ENCODE data around the gene CKAP2L. TPM values are rescaled to one million over a fixed set of nuclear protein-coding genes. Genes with fewer than 3 reads are reported as not detected.

CKAP2L gene
- total RNA-seq, 4 donors from 2014 or later: 0.13 to 0.29 (median 0.22) TPM; not detected in 1

- 93 to 96% methylated on average over 5 of the region's 5 CpGs for WGBS, 2 donors
- H3K27me3 ChIP-seq: no peaks in the 10 kb centered on the region
- TF ChIP-seq POLR2A (IDR thresholded peaks at IDR 0.05): no peak
- TF ChIP-seq, protein P1, sequence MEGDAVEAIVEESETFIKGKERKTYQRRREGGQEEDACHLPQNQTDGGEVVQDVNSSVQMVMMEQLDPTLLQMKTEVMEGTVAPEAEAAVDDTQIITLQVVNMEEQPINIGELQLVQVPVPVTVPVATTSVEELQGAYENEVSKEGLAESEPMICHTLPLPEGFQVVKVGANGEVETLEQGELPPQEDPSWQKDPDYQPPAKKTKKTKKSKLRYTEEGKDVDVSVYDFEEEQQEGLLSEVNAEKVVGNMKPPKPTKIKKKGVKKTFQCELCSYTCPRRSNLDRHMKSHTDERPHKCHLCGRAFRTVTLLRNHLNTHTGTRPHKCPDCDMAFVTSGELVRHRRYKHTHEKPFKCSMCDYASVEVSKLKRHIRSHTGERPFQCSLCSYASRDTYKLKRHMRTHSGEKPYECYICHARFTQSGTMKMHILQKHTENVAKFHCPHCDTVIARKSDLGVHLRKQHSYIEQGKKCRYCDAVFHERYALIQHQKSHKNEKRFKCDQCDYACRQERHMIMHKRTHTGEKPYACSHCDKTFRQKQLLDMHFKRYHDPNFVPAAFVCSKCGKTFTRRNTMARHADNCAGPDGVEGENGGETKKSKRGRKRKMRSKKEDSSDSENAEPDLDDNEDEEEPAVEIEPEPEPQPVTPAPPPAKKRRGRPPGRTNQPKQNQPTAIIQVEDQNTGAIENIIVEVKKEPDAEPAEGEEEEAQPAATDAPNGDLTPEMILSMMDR (IDR thresholded peaks at IDR 0.05): no peak
- no peak for DNase-seq
- H3K36me3 ChIP-seq: no peaks in the 10 kb centered on the region
- H3K4me3 ChIP-seq (replicated peaks in 1 of 3): no peak overlapping the region
- no peaks in the 10 kb centered on the region for H3K4me1 ChIP-seq
- intact Hi-C loops (cut with DNase I): no loop called here
- H3K27ac ChIP-seq: no peak overlapping the region
- no peaks in the 10 kb centered on the region for H3K9me3 ChIP-seq
Measured at GRCh38 chr2:112790305-112790704, 25.9 kb upstream of the CKAP2L start.

DNA sequence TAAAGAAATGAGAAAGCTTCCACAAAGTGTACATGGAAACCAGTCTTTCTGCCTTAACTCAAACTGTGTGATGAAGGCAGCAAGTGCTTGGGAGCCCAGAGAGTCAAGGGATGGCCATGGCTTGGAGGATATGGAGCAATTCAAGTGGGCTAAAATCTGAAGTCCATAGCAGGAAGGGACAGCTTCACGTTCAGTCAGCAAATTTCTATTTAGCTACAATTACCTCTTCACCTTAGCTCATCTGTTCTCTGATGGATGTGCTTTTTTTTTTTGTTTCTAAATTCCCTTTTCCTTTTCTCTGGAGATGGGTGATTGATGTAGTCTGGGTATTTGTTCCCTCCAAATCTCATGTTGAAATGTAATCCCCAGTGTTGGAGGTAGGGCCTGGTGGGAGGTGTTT, 24.8 kb upstream of the CKAP2L start:
- WGBS, 2 donors: 92 to 93% methylated on average over 1 of the region's 1 CpG
- TF ChIP-seq, protein P1 (IDR thresholded peaks at IDR 0.05): no peak
- TF ChIP-seq POLR2A (IDR thresholded peaks at IDR 0.05): no peak
- no peak overlapping the region for H3K27ac ChIP-seq

GRCh38 chr2:112788653-112789052, 24.2 kb upstream of the CKAP2L start:
- DNase-seq: no peak
- Histone ChIP-seq H3K9me3 (no peaks in the 10 kb centered on the region), H3K27ac (no peak overlapping the region), H3K27me3 (no peaks in the 10 kb centered on the region), H3K36me3 (no peaks in the 10 kb centered on the region), H3K4me1 (no peaks in the 10 kb centered on the region), H3K4me3 (replicated peaks in 1 of 3) (no peak overlapping the region)
- intact Hi-C loops (cut with DNase I): no loop called here
- TF ChIP-seq POLR2A (IDR thresholded peaks at IDR 0.05): no peak
- TF ChIP-seq, protein P1 (IDR thresholded peaks at IDR 0.05): no peak
- 88 to 91% methylated on average over 3 of the region's 3 CpGs for WGBS, 2 donors

More for the DNA sequence above, 24.8 kb upstream of the CKAP2L start:
- no peaks in the 10 kb centered on the region for H3K4me1 ChIP-seq
- intact Hi-C loops (cut with DNase I): no loop called here
- H3K4me3 ChIP-seq (replicated peaks in 1 of 3): no peak overlapping the region
- no peak for DNase-seq
- no peaks in the 10 kb centered on the region for H3K9me3 ChIP-seq
- H3K27me3 ChIP-seq: no peaks in the 10 kb centered on the region
- no peaks in the 10 kb centered on the region for H3K36me3 ChIP-seq

DNA sequence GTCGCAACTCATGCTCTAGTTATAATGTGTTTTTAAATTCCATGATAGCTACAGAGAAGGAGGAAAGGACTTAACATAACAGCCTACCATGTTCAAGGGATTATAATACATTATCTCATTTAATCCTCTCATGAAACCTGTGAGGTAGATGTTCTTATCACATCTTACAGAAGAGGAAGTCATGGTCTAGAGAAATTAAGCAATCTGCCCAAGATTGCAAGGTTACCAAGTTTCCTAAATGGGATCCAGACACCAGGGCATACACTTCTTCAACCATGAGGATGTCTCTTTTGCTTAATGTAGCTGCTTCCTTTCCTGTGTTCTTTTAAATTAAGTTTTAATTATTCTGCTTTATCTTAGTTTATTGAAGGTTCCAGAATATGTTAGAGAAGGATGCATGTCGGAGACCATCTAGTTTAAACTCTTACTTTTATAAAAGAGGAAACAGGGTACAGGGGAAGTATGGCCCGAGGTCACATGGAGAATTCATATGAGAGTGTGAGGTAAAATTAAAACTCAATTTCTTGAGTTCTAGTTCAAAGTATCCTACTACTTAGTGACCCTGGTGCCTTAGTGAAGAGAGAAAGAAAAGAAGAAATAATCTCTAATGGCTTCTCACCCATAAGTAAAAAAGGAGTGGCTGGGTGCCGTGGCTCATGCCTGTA, 23.5 kb upstream of the CKAP2L start:
- H3K27me3 ChIP-seq: no peaks in the 10 kb centered on the region
- no peaks in the 10 kb centered on the region for H3K9me3 ChIP-seq
- H3K4me1 ChIP-seq: no peaks in the 10 kb centered on the region
- H3K27ac ChIP-seq: no peak overlapping the region
- TF ChIP-seq, protein P1 (IDR thresholded peaks at IDR 0.05): no peak
- no peak for TF ChIP-seq POLR2A (IDR thresholded peaks at IDR 0.05)
- no peak overlapping the region for H3K4me3 ChIP-seq (replicated peaks in 1 of 3)
- DNase-seq: no peak
- WGBS, 2 donors: 89 to 94% methylated on average over 4 of the region's 4 CpGs
- intact Hi-C loops (cut with DNase I): no loop called here
- no peaks in the 10 kb centered on the region for H3K36me3 ChIP-seq

GRCh38 chr2:112787294-112787693, 22.9 kb upstream of the CKAP2L start:
- no peak overlapping the region for H3K4me3 ChIP-seq (replicated peaks in 1 of 3)
- WGBS, 2 donors: 91 to 93% methylated on average over 3 of the region's 3 CpGs
- intact Hi-C loops (cut with DNase I): no loop called here
- H3K27me3 ChIP-seq: no peaks in the 10 kb centered on the region
- H3K36me3 ChIP-seq: no peaks in the 10 kb centered on the region
- TF ChIP-seq, protein P1 (IDR thresholded peaks at IDR 0.05): no peak
- TF ChIP-seq POLR2A (IDR thresholded peaks at IDR 0.05): no peak
- H3K27ac ChIP-seq: no peak overlapping the region
- no peaks in the 10 kb centered on the region for H3K9me3 ChIP-seq
- no peak for DNase-seq
- H3K4me1 ChIP-seq: no peaks in the 10 kb centered on the region

Data from thyroid gland (tissue), 4 donors.